Measurements from ENCODE around the gene MN1.

- TF ChIP-seq GATA2 (IDR thresholded peaks at IDR 0.05; ENCODE audit: low read depth, low read length) (no peak), GATA3 (IDR thresholded peaks at IDR 0.05; ENCODE audit: low read depth, low read length) (no peak)
Observed at GRCh38 chr22:27788500-27789288, 12.9 kb downstream of the MN1 start.
